Measurements from ENCODE around the gene CD109.

Gene CD109

GRCh38 chr6:73866305-73866704 is 170.3 kb downstream of the CD109 start:
- TF ChIP-seq CTCF (IDR thresholded peaks at IDR 0.05; ENCODE audit: extremely low read depth, insufficient read depth, missing control alignments) = no peak
- no peak for DNase-seq (ENCODE audit: low spot score)
- in situ Hi-C loops (cut with MboI; ENCODE audit: low pct_unique_long_range_greater_than_20kb, low sequenced_read_pairs, unreplicated experiment) = no loop called here

- DNase-seq (ENCODE audit: low spot score) = no peak
- in situ Hi-C loops (cut with MboI; ENCODE audit: low pct_unique_long_range_greater_than_20kb, low sequenced_read_pairs, unreplicated experiment) = no loop called here
- no peak for TF ChIP-seq CTCF (IDR thresholded peaks at IDR 0.05; ENCODE audit: extremely low read depth, insufficient read depth, missing control alignments)
Observed at GRCh38 chr6:73867411-73867810, 171.4 kb downstream of the CD109 start.

- TF ChIP-seq CTCF (IDR thresholded peaks at IDR 0.05; ENCODE audit: extremely low read depth, insufficient read depth, missing control alignments) = no peak
- no peak for DNase-seq (ENCODE audit: low spot score)
- in situ Hi-C loops (cut with MboI; ENCODE audit: low pct_unique_long_range_greater_than_20kb, low sequenced_read_pairs, unreplicated experiment) = no loop called here
Observed at GRCh38 chr6:73870907-73871306, 174.9 kb downstream of the CD109 start.

- no peak for DNase-seq (ENCODE audit: low spot score)
- in situ Hi-C loops (cut with MboI; ENCODE audit: low pct_unique_long_range_greater_than_20kb, low sequenced_read_pairs, unreplicated experiment) = no loop called here
- no peak for TF ChIP-seq CTCF (IDR thresholded peaks at IDR 0.05; ENCODE audit: extremely low read depth, insufficient read depth, missing control alignments)
Observed at GRCh38 chr6:73873081-73873480, 177.1 kb downstream of the CD109 start.
